HepG2 (cell line): ENCODE results near the gene CARD16. TPM values are rescaled to one million over a fixed set of nuclear protein-coding genes. Genes with fewer than 3 reads are reported as not detected.

Source experiments
- ATAC-seq: fragments of 200-7000 bp; cut with Tn5 transposase; 3 replicates; pipeline ENCODE4 v1.9.1; 2020; ENCODE audit warnings: mild to moderate bottlenecking, moderate library complexity
- BruUV-seq: library from RNA; stranded (reverse); fragments of 400-500 nt; replicated peaks from 2 replicates; lab custom pipeline; 2021; lab: Mats Ljungman, UMichigan
- CTCF ChIA-PET: fragments of 300-600 bp; formaldehyde crosslinking; extraction: SDS; loops from one replicate; lab custom pipeline; 2021; ENCODE audit warnings: low total read pairs, inconsistent platforms, low intra/inter-chr PET ratio; lab: Yijun Ruan, JAX
- POLR2A ChIA-PET: fragments of 350-600 bp; sonication (Branson Sonifier 250); formaldehyde crosslinking; loops from one replicate; lab custom pipeline; 2020; ENCODE audit warnings: antibody characterized with exemption, inconsistent platforms; lab: Yijun Ruan, JAX
- DNase-seq: peaks from one replicate; pipeline ENCODE4 v3.0.0-alpha.2; 2015; ENCODE audit warnings: low spot score
- FAIRE-seq: peaks from 3 replicates; lab custom pipeline; 2011; peaks lifted over from hg19 to GRCh38; lab: Jason Lieb, UNC
- H2AFZ ChIP-seq: one replicate; pipeline ENCODE4 v1.6.1; 2011; ENCODE audit warnings: low read length, inconsistent platforms
- H3K27ac ChIP-seq: fragments of 300-600 bp; 3 replicates; pipeline ENCODE4 v1.8.0; 2011; ENCODE audit warnings: mixed run types, mild to moderate bottlenecking, mixed read lengths, low read length, inconsistent platforms; ENCODE audit not compliant: insufficient read depth; ENCODE audit errors: extremely low read length
- H3K27me3 ChIP-seq, 2 experiments: fragments of 200-600 bp in 1 of 2; 2 replicates in 1 of 2; 3 replicates in 1 of 2; pipeline versions ENCODE4 v1.6.0 to v1.8.0; 2011; ENCODE audit warnings: low read length in 2 of 2, mild to moderate bottlenecking in 2 of 2, moderate library complexity in 2 of 2, inconsistent platforms in 1 of 2; ENCODE audit not compliant: insufficient read depth in 2 of 2, control insufficient read depth in 1 of 2
- H3K36me3 ChIP-seq, 2 experiments: fragments of 200-600 bp in 1 of 2; replicated peaks in 1 of 2; 2 replicates in 1 of 2; 3 replicates in 1 of 2; pipeline versions ENCODE4 v1.5.1 to v1.8.0; 2011; ENCODE audit warnings: low read length in 2 of 2, inconsistent platforms in 1 of 2; ENCODE audit not compliant: insufficient read depth in 2 of 2, control insufficient read depth in 1 of 2
- H3K4me1 ChIP-seq: 2 replicates; pipeline ENCODE4 v1.5.1; 2012; ENCODE audit warnings: low read length, inconsistent platforms; ENCODE audit not compliant: insufficient read depth
- H3K4me2 ChIP-seq: 2 replicates; pipeline ENCODE4 v1.6.0; 2011; ENCODE audit warnings: low read depth, low read length, inconsistent platforms
- H3K4me3 ChIP-seq, 3 experiments: fragments of 200-600 bp in 1 of 3; sonication (generic), shearing (Covaris generic) in 1 of 3; replicated peaks in 1 of 3; 2 replicates each; pipeline ENCODE4 v1.5.1; 2011 to 2016; ENCODE audit warnings: low read length in 3 of 3, inconsistent platforms in 2 of 3, low read depth in 2 of 3, mild to moderate bottlenecking in 2 of 3, control low read depth in 1 of 3, mixed read lengths in 1 of 3; ENCODE audit not compliant: insufficient read depth in 1 of 3
- H3K79me2 ChIP-seq: one replicate; pipeline ENCODE4 v1.6.1; 2011; ENCODE audit warnings: low read length, inconsistent platforms; ENCODE audit not compliant: insufficient read depth
- H3K9ac ChIP-seq: 2 replicates; pipeline ENCODE4 v1.6.0; 2011; ENCODE audit warnings: mild to moderate bottlenecking, low read depth, low read length, inconsistent platforms; ENCODE audit not compliant: insufficient read depth
- H3K9me3 ChIP-seq: 2 replicates; pipeline ENCODE4 v1.5.1; 2012; ENCODE audit warnings: mild to moderate bottlenecking, low read length
- H4K20me1 ChIP-seq: 2 replicates; pipeline ENCODE4 v1.6.0; 2011; ENCODE audit warnings: inconsistent platforms, mild to moderate bottlenecking, low read length, moderate library complexity; ENCODE audit not compliant: insufficient read depth
- CREB1 ChIP-seq, 2 experiments: fragments of 450-650 bp in 1 of 2; IDR thresholded peaks; 2 replicates each; pipeline ENCODE4 v1.6.1; 2016 to 2017; ENCODE audit warnings: control low read depth in 1 of 2, mild to moderate bottlenecking in 1 of 2, missing compliant biosample characterization in 1 of 2, missing genetic modification characterization in 1 of 2
- ELF4 ChIP-seq: sonication (generic); formaldehyde crosslinking; IDR thresholded peaks from 2 replicates; pipeline ENCODE4 v1.5.0; 2020; ENCODE audit warnings: missing genetic modification reagents, mild to moderate bottlenecking, moderate library complexity, borderline replicate concordance
- FOXM1 ChIP-seq: sonication (generic); formaldehyde crosslinking; IDR thresholded peaks from 2 replicates; pipeline ENCODE4 v1.5.0; 2020; ENCODE audit warnings: missing genetic modification reagents
- FOXO1 ChIP-seq: sonication (generic); formaldehyde crosslinking; IDR thresholded peaks from 2 replicates; pipeline ENCODE4 v1.4.0; 2020; ENCODE audit warnings: missing genetic modification reagents
- GATAD1 ChIP-seq: IDR thresholded peaks from 2 replicates; pipeline ENCODE4 v1.6.1; 2016; ENCODE audit warnings: missing genetic modification reagents, missing compliant biosample characterization
- GTF2F1 ChIP-seq: fragments of 150-350 bp; IDR thresholded peaks from 2 replicates; pipeline ENCODE4 v1.6.1; 2014; ENCODE audit warnings: low read length
- HMG20A ChIP-seq: IDR thresholded peaks from 2 replicates; pipeline ENCODE4 v1.6.1; 2016; ENCODE audit warnings: borderline replicate concordance
- KLF16 ChIP-seq, 2 experiments: sonication (generic) in 1 of 2; formaldehyde crosslinking in 1 of 2; IDR thresholded peaks; 2 replicates each; pipeline versions ENCODE4 v1.6.1 to v1.8.0; 2016 to 2023; ENCODE audit warnings: missing genetic modification reagents in 2 of 2, missing compliant biosample characterization in 1 of 2
- MAFG ChIP-seq: sonication (generic); formaldehyde crosslinking; IDR thresholded peaks from 2 replicates; pipeline ENCODE4 v1.5.1; 2020; ENCODE audit warnings: mild to moderate bottlenecking, missing genetic modification reagents
- NFE2 ChIP-seq: sonication (generic); formaldehyde crosslinking; IDR thresholded peaks from 2 replicates; pipeline ENCODE4 v1.4.0; 2020; ENCODE audit warnings: missing genetic modification reagents
- RAD21 ChIP-seq: fragments of 450-650 bp; formaldehyde crosslinking; IDR thresholded peaks from 2 replicates; pipeline ENCODE4 v1.5.0; 2020; ENCODE audit warnings: mild to moderate bottlenecking
- RXRB ChIP-seq: IDR thresholded peaks from 2 replicates; pipeline ENCODE4 v1.6.1; 2016; ENCODE audit warnings: borderline replicate concordance, missing genetic modification reagents, missing compliant biosample characterization
- SMAD3 ChIP-seq: sonication (generic); formaldehyde crosslinking; IDR thresholded peaks from 2 replicates; pipeline ENCODE4 v1.4.0; 2020; ENCODE audit warnings: missing genetic modification reagents
- ZFP82 ChIP-seq: sonication (generic); formaldehyde crosslinking; IDR thresholded peaks from 2 replicates; pipeline ENCODE4 v1.5.1; 2020; ENCODE audit warnings: mild to moderate bottlenecking, missing genetic modification reagents, borderline replicate concordance
- ZFYVE20 ChIP-seq: sonication (generic); formaldehyde crosslinking; IDR thresholded peaks from 2 replicates; pipeline ENCODE4 v1.8.0; 2023; ENCODE audit warnings: low read depth, mild to moderate bottlenecking, moderate library complexity, missing genetic modification reagents, borderline replicate concordance
- ZNF12 ChIP-seq: sonication (generic); formaldehyde crosslinking; IDR thresholded peaks from 2 replicates; pipeline ENCODE4 v1.5.0; 2020; ENCODE audit warnings: missing genetic modification reagents
- ZNF264 ChIP-seq: sonication (generic); formaldehyde crosslinking; IDR thresholded peaks from 2 replicates; pipeline ENCODE4 v1.4.0; 2020; ENCODE audit warnings: missing genetic modification reagents
- ZNF607 ChIP-seq: sonication (generic); formaldehyde crosslinking; IDR thresholded peaks from 2 replicates; pipeline ENCODE4 v1.5.1; 2020; ENCODE audit warnings: missing genetic modification reagents, mild to moderate bottlenecking, borderline replicate concordance
- ZNF609 ChIP-seq: sonication (generic); formaldehyde crosslinking; IDR thresholded peaks from 2 replicates; pipeline ENCODE4 v1.4.0; 2020; ENCODE audit warnings: mild to moderate bottlenecking, missing genetic modification reagents, borderline replicate concordance
- ZNF792 ChIP-seq: IDR thresholded peaks from 2 replicates; pipeline ENCODE4 v1.6.1; 2016
- WGBS: methylation state at CpG from one replicate; pipeline ENCODE4 v1.1.6; 2017; ENCODE audit warnings: low lambda C conversion rate; 5-methylcytosine and 5-hydroxymethylcytosine counted together
- in situ Hi-C: cut with HindIII; loops from 2 replicates; pipeline ENCODE4 v1.10.0; 2017; ENCODE audit warnings: low pct_unique_long_range_greater_than_20kb; ENCODE audit not compliant: extremely low pct_ligation_motif_present
- intact Hi-C: fragments of 100-400 bp; cut with micrococcal nuclease; formaldehyde crosslinking; loops from one replicate; pipeline ENCODE4 v1.10.0; 2022; ENCODE audit not compliant: unreplicated experiment
- polyA plus RNA-seq, 8 experiments: library from polyadenylated mRNA; depleted of rRNA in 3 of 8; stranded (reverse) in 7 of 8; unstranded in 1 of 8; fragments of >200 nt; fragmentation: Illumina TruSeq in 4 of 8; extraction: Trizol in 4 of 8; gene quantifications; 2 replicates each; pipeline versions ENCODE4 v1.2.1 to v1.2.3, GENCODE V29; 2011 to 2016; ENCODE audit warnings: low read depth in 4 of 8, missing spikeins in 1 of 8, mixed read lengths in 1 of 8; ENCODE audit not compliant: insufficient read depth in 1 of 8
- total RNA-seq, 5 experiments: library from RNA; depleted of rRNA; stranded (reverse); fragments of >200 nt; fragmentation: Illumina TruSeq; extraction: Trizol; gene quantifications; 2 replicates each; pipeline ENCODE4 v1.2.3, GENCODE V29; 2016; ENCODE audit warnings: low read depth in 1 of 5
- TF ChIP-seq, protein P1 (sequence below): IDR thresholded peaks from 2 replicates; pipeline ENCODE4 v1.6.1; 2016; ENCODE audit warnings: missing compliant biosample characterization, missing genetic modification reagents, borderline replicate concordance

The CARD16 gene
- total and polyA plus RNA-seq, 2 of the 13 experiments (the other 11 are each of a cell fraction or from before 2014, with no cell fraction given): 0.34 TPM; not detected in 1

GRCh38 chr11:105005451-105005845 lies 39.7 kb downstream of the CARD16 start:
- CTCF ChIA-PET: no interaction called here

GRCh38 chr11:105004021-105004420 lies 41.1 kb downstream of the CARD16 start:
- FAIRE-seq (no peak), DNase-seq (peak; percentile 51), ATAC-seq (peak; percentile 57)
- in situ Hi-C loops: no loop called here
- no peaks in the 10 kb centered on the region for H3K27me3 ChIP-seq
- H3K4me3 ChIP-seq: no peak overlapping the region
- H3K79me2 ChIP-seq: no peaks in the 10 kb centered on the region
- H3K9ac ChIP-seq: no peak overlapping the region
- H4K20me1 ChIP-seq: no peaks in the 10 kb centered on the region
- CTCF ChIA-PET: no interaction called here
- no TSS peak for BruUV-seq
- intact Hi-C loops: loop anchor here (2.0 to 5.0 kb wide), 3 partner anchors 35 to 128 kb away; partner anchors contain the start of gene CASP4
- 34% methylated on average over 3 of the region's 3 CpGs for WGBS
- no peaks in the 10 kb centered on the region for H3K9me3 ChIP-seq
- H3K36me3 ChIP-seq: no peaks in the 10 kb centered on the region
- H3K4me2 ChIP-seq: no peak overlapping the region
- no peak overlapping the region for H2AFZ ChIP-seq
- H3K4me1 ChIP-seq: peaks cover 35% of the 10 kb centered on the region
- POLR2A ChIA-PET: no interaction called here
- no peak overlapping the region for H3K27ac ChIP-seq
- TF ChIP-seq CREB1 (IDR thresholded peaks at IDR 0.05) (peak; percentile 10; the same call in 1 of the 2 replicates), CREB1 (CRISPR knock-in tag; IDR thresholded peaks at IDR 0.05) (peak; percentile 33), ZNF609 (CRISPR knock-in tag) (no peak), ZNF607 (CRISPR knock-in tag) (no peak), KLF16 (CRISPR knock-in tag; IDR thresholded peaks at IDR 0.05) (0 out of 4 replicates have a peak, but pooled peaks of 1 of the 2 experiments have one; percentile 13), RXRB (CRISPR knock-in tag) (peak; percentile 49), SMAD3 (CRISPR knock-in tag) (0 out of 2 replicates have a peak, but pooled peaks have one; percentile 70)

More at GRCh38 chr11:105005451-105005845, 39.7 kb downstream of the CARD16 start:
- no peaks in the 10 kb centered on the region for H3K9me3 ChIP-seq
- no peak overlapping the region for H3K4me2 ChIP-seq
- FAIRE-seq: no peak
- POLR2A ChIA-PET: no interaction called here
- no peak overlapping the region for H2AFZ ChIP-seq
- WGBS: 49% methylated on average over 2 of the region's 3 CpGs
- no TSS peak for BruUV-seq
- no peaks in the 10 kb centered on the region for H3K79me2 ChIP-seq
- H3K27me3 ChIP-seq: no peaks in the 10 kb centered on the region
- DNase-seq: no peak
- H3K4me1 ChIP-seq: peaks cover 22% of the 10 kb centered on the region
- ATAC-seq: no peak
- intact Hi-C loops (loop anchor here (2.0 kb wide), 2 partner anchors 37 to 45 kb away; partner anchors contain the start of gene CASP4), in situ Hi-C loops (no loop called here)
- H3K9ac ChIP-seq: no peak overlapping the region
- no peak for TF ChIP-seq FOXM1
- no peak for TF ChIP-seq FOXO1 (CRISPR knock-in tag)
- no peak for TF ChIP-seq SMAD3 (CRISPR knock-in tag)
- no peak for TF ChIP-seq ZNF264
- TF ChIP-seq ZFP82 (CRISPR knock-in tag): no peak
- no peak for TF ChIP-seq MAFG (CRISPR knock-in tag)
- TF ChIP-seq GATAD1 (CRISPR knock-in tag): no peak
- TF ChIP-seq RAD21 (CRISPR knock-in tag): no peak
- no peak for TF ChIP-seq ELF4 (CRISPR knock-in tag)
- no peak for TF ChIP-seq ZNF792 (CRISPR knock-in tag)
- TF ChIP-seq HMG20A (CRISPR knock-in tag): no peak
- no peak for TF ChIP-seq ZFYVE20 (CRISPR knock-in tag)
- TF ChIP-seq ZNF12 (CRISPR knock-in tag): no peak
- no peak for TF ChIP-seq GTF2F1
- TF ChIP-seq, protein P1, sequence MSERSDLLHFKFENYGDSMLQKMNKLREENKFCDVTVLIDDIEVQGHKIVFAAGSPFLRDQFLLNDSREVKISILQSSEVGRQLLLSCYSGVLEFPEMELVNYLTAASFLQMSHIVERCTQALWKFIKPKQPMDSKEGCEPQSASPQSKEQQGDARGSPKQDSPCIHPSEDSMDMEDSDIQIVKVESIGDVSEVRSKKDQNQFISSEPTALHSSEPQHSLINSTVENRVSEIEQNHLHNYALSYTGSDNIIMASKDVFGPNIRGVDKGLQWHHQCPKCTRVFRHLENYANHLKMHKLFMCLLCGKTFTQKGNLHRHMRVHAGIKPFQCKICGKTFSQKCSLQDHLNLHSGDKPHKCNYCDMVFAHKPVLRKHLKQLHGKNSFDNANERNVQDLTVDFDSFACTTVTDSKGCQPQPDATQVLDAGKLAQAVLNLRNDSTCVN (CRISPR knock-in tag): no peak
- TF ChIP-seq NFE2 (CRISPR knock-in tag): no peak
- no peak overlapping the region for H3K4me3 ChIP-seq
- H3K36me3 ChIP-seq: no peaks in the 10 kb centered on the region
- no peak overlapping the region for H3K27ac ChIP-seq
- no peaks in the 10 kb centered on the region for H4K20me1 ChIP-seq
